PC-3 (cell line): ENCODE results near the gene SNED1.

Experiments
- EZH2 ChIP-seq: fragments of 300-600 bp; sonication (generic); IDR thresholded peaks from one replicate; pipeline ENCODE4 v1.6.1; 2017; ENCODE audit warnings: antibody characterized with exemption, mild to moderate bottlenecking, low read length; ENCODE audit not compliant: unreplicated experiment
- EZH2phosphoT487 ChIP-seq: fragments of 300-600 bp; sonication (generic); IDR thresholded peaks from 2 replicates; pipeline ENCODE4 v1.6.1; 2018; ENCODE audit warnings: mild to moderate bottlenecking, antibody characterized with exemption, low read length, borderline replicate concordance
- TF ChIP-seq, protein P1 (sequence below): fragments of 300-600 bp; sonication (generic); conservative IDR thresholded peaks from 2 replicates; pipeline ENCODE4 v1.5.1; 2017; ENCODE audit warnings: antibody characterized with exemption, low read depth, mild to moderate bottlenecking, low read length

DNA sequence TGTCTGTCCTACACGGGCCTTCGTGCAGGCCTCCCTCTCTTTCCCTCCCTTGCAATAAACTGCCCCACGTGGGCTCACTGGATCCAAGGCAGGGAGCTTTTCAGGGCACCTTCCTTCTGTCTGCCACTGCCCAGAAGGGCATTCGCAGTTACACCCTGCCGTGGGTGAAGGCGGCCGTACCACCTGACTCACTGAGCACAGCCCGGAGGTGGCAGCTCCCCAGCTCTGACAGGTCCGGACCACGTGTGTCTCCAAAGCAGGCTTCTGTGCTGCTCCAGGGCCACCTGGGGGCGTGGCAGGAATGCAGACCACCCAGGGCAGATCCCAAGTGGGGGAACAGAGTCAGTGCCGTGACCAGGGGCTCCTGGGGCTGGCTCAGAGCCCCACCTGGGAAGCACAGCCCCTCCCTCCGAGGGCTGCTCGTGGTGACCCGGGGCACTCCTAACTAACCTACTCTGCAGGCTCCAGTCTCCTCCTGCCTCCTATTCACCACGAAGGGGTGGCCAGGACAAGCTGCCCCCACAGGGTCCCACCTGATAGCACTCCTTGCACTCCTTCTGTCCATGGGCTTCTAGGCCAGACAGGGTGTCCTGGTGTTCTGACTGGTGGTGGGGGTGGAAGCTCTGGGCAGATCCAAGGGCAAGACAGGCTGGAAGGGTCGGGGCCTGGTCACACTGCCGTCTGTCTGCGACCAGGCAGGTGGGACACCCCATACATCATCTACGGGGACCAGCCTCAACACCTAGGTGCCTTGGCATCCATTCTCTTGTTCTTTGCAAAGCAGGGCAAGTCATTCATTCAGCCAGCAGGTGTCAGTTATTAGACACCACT is 9.7 kb downstream of the SNED1 start:
- TF ChIP-seq, protein P1, sequence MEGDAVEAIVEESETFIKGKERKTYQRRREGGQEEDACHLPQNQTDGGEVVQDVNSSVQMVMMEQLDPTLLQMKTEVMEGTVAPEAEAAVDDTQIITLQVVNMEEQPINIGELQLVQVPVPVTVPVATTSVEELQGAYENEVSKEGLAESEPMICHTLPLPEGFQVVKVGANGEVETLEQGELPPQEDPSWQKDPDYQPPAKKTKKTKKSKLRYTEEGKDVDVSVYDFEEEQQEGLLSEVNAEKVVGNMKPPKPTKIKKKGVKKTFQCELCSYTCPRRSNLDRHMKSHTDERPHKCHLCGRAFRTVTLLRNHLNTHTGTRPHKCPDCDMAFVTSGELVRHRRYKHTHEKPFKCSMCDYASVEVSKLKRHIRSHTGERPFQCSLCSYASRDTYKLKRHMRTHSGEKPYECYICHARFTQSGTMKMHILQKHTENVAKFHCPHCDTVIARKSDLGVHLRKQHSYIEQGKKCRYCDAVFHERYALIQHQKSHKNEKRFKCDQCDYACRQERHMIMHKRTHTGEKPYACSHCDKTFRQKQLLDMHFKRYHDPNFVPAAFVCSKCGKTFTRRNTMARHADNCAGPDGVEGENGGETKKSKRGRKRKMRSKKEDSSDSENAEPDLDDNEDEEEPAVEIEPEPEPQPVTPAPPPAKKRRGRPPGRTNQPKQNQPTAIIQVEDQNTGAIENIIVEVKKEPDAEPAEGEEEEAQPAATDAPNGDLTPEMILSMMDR, result no peak
- TF ChIP-seq EZH2 (no peak), EZH2phosphoT487 (no peak)
